Hematopoietic multipotent progenitor cell (in vitro differentiated cells): ENCODE data around the gene MRPS5. TPM values are rescaled to one million over a fixed set of nuclear protein-coding genes. Genes with fewer than 3 reads are reported as not detected.

ENCODE experiments used
- DNase-seq, 3 donors: peaks; one replicate each; pipeline ENCODE4 v3.0.0-alpha.2; 2011 to 2015; ENCODE audit warnings: low read depth in 2 of 3, low spot score in 2 of 3
- total RNA-seq: library from RNA; depleted of rRNA; stranded (reverse); fragments of >200 nt; gene quantifications from one replicate; pipeline ENCODE4 v1.2.3, GENCODE V29; 2012

MRPS5 gene
- total RNA-seq, 1 donor, result 27.7 TPM

DNA sequence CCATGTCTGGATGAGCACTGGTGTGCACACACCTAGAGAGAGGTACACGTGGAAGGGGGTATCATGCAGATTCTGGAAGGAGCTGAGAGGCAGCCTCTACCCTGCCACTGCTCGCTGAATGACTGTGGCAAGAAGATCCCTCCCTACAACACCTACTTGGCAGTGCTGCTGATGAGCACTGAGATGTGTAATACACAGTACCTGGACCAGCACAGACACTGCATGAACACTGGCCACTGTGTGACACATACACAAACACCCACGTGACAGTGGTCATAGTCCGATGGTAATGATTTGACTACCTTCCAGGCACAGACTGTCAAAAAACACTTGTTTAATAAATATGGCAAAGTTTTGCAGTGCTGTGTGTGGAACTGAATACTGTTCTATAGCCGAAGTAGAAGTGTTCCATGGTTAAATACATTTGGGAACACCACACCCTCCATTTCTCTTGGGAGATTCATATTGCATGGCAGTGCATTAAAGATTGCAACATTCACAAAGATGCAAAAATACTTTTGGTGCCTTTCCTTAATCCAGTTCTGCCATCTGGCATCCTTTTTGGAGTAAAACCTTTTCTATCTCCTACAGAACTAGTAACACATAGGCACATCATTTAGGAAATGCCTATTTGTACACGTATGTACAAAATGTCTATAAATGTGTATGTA is 29.6 kb downstream of the MRPS5 start:
- no peak for DNase-seq

DNA sequence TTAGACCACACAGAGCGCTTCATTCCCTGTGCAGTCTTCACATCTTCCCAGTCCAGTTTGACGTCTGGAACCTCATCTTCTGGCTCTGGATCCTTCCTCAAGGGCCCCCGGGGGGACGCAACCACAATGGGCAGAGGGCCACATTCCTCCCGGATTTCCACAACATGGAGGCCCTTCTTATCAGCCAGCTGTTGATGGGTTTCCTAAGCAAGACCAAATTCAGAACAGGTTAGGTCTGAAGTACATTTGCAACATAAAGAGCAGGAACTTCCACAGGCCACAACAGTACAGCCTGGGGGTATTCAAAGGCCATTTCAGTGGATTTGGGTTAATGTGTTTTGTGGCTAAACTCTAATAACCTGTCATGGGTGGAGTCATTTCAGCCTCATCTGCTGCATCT is 34.2 kb downstream of the MRPS5 start:
- no peak for DNase-seq

DNA sequence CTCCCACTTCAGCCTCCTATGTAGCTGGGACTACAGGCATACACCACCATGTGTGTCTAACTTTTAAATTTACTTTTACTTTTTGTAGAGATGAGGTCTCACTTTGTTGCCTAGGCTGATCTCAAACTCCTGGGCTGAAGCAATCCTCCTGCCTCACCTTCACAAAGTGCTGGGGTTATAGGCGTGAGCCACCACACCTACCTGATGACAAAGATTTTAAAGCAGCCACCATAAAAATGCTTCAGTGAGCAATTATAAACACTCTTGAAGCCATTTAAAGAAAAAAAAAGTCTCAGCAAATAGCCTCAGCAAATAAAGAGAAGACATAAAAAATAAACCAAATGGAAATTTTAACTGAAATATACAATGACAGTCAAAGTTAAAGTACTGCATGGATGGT is 35.6 kb downstream of the MRPS5 start:
- no peak for DNase-seq

DNA sequence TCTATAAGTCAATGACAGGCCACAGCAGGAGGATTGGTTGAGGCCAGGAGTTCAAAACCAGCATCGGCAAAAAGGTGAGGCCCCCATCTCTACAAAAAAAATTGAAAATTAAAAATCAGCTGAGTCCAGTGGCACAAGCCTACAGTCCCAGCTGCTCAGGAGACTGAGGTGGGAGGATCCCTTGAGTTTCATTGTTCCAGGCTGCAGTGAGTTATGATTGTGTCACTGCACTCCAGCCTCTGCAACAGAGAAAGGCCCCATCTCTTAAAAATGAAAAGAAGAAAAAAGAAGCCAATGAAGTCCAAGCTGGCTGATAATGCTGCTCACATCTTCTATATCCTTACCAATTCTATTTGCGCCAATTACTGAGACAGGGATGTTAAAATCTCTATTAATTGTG is 39.1 kb downstream of the MRPS5 start:
- DNase-seq, result no peak

DNA sequence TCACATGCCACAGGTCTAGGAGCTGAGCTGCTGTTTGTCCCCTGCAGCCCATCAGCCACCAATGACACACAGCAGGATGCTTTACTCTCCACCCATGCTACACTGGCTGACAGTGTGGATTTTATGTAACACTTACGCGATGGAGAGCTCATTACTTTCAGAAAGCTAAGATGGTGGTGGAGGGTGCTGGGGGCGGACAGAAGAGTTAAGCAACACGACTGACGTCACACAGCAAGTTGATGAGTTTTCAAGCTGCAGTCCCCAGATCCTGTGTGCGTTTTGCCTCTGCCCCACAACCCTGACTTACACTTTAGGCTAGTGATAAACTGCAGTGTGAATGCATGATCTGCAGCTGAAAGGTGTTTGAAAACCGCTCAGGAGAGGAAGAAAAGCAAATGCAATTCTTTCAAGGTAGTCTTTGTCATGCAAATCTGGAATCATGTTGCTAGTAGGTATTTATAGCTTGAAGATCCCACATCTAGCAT is 42.4 kb downstream of the MRPS5 start:
- no peak for DNase-seq

DNA sequence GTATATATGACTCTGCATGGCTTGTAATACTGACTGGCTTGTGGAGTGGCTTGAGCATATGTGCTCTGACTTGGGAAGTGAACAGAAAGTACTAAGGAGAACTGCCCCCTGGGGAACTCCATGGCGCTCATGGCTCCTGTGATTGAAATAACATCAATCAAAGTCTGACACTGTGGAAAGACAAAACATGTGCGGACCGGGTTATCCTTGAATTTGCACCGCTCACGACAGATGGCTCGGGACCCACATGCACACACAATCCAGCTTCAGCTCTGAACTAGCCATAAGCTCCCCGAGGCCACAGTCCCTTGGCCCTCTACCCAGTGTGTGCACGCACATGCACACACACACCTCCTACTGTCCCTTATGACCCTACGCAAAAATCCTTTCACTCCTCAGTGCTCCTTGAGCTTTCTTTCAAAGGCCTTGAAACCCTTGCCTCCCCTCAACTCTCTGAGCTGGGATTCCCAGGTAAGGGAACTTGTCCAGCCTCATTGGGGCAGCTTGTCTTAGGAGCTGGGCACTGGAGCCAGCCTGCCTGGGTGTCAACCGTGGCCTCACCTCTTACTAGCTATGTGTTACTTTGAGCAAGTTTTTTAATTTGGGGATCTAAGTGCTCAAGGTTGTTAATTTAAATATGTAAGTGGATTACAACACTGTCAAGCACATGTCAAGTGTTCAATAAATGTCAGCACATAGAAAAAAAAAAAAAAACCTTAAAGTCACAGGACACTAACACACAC is 43.6 kb downstream of the MRPS5 start:
- no peak for DNase-seq

DNA sequence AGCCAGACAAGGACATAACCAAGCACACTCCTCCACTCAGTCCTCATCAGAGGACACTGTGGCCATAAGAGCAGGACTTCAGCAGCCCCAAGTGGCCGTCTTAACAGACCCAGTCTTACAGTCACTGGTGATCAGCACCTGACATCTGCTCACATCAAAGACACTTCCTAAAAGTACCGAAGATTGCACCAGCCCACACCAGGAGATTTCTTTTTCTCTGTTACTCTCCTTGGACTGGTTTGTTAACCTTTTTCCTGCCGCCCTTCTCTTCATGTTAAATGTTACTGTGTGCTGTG is 44.1 kb downstream of the MRPS5 start:
- DNase-seq, result peak in 1 of 3 donors; percentile 12

DNA sequence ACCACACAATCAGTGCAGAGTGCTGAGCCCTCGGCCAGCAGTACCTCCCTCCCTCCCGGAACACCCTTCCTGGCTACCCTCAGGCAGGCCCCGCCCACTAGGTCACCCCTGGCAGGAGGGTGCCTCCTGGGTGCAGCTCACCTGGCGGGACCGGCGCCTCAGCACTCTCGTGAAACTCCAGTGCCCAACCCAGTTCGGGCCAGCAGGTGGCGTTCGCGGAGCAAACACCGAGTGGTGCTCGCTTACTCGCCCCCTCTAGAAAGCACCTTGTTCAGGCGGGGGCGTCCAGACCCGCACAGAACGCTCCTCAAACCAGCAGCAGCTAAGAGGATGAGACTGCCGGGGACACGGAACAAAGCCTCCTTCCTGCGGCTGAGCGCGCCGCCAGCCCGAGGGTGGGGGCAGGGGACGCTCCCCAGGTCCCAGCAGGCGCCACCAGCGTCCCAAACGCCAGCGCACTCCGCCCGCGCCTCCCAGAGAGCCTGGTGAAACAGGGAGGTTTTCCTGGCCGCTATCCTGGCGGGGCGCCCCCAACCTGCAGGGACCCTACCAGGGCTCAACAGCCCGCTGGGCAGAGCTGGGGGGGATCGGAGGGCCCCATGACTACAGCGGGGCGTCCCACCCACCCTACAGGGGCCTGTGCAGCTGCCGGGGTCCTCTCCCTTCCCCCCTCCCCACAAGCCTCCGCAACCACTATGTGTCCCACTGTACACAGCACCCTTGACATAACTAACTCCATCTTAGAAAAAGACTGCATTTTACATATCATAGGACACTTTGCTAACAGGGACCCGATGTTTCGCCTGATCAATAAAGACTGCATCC is 44.7 kb downstream of the MRPS5 start:
- peak; percentile 65 to 75 (median 74) for DNase-seq

DNA sequence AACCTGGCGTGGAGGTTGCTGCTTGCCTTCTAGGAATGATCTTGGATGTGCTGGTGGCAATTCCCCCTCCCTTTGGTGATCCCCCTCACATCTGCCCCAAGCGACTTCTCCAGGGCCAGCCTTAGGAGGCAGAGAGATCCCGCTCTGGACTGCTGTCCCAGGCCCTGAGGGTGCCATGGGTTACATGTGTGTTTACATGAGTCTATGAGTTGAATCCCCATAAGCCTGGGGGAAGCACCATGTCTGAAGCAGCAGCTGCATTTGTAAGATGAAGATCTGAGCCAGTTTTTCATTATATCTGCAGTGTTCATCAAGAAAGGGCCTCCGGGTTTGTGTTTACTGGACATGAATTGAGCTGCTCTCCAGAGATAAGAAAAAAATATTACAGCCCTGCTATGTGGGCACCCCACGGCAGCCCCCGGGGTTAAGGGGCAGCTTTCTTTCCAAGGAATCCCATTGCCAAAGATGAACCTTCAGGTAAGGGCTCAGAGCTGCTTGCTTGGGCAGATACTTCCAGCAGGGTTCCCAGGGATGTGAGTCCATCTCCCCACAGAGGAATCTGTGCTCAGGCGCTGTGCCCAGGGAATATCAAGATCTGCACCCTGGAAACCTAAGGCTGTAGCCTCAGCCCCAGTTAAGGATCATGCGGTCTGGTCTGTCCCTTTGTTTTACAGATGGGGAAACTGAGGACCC is 46.0 kb downstream of the MRPS5 start:
- DNase-seq, result peak in 1 of 3 donors; percentile 32

DNA sequence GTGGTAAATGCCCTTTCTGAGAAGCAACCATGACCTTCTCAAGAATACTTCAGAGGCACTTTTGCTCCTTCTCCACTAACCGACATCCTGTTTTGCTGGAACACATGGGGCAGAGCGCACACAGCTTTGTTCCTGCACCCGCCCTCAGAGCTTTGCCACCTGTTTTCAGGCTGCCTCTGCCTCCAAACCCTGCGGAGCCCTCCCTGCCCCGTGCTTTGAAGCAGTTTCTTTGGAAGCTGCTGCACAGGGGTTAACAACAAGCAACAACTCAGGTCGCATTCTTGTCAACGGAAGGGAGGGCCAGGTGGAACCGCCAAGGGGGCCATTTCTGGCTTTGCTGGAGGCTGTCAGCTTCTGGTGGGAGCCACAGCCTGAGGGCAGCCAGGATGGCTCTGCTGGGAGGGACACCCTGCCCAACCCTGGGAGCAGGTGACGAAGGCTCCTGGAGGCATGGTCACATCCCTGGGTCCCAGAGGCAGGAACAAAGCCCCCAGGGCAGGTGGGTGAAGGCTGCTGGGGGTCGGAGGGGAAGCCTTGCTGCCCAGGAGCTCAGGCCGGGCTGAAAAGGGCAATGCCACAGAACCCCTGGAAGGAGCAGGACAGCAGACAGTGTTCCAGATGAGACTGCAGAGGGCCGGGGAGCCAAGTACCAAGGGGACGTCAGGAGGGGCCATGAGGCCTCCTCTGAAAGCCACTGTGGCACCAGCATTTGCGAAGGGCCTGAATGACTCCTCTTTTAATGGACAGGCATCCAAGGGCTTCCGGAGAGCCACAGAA is 46.8 kb downstream of the MRPS5 start:
- peak in 1 of 3 donors; percentile 72 for DNase-seq

DNA sequence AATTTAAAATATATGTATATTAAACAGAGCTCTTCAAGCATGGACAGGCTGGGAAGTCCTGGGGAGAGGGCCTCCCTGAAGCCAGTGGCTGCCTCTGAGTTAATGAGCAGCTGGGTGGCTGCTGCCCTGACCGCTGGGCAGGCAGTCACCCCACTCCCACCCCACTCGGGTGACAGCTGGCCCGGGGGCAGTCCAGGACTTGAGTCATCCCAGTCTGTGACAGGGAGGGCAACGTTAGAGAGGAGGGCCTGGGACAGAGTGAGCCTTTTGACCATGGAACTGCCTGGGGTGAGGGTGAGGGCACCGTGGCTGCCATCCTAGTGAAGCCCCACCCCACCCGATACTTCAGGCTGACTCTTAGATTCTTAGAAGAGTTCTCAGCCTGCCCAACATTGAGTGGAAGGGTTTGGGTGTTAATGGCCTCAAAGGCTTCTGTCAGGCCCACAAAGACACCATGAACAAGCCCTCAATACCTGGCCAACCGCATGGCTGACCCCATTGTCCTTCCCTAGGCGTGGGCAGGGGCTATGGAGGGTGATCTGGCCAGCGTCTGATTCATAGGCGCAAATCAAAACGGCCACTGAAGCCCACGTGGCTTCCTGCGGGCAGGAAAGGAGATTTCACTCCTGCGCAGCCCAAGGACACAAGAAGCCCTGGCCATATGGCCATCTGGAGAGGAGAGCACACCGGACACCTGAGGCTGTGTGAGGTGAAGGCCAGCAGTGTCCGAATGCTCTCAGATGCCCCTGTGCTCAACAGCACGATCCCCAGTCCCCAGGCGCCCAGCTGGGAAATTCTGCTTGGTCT is 47.5 kb downstream of the MRPS5 start:
- no peak for DNase-seq

DNA sequence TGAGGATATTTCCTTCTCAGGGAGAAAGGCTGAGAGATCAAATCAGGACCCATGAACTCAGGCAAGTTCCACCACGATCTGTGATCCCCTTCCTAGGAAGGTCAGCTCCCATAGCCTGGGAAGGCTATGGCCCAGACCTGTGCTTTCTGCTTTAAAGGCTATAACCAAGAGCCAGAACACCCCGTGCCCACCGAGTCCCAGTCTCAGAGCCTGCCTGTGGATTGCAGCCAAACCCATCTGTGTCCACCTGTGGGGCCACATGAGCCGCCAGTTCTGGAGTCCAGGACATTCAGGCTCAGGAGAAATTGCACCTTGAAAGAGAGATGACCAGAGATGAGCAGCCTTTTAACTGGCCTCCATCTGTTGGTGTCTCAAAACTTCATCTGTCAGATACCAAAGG is 49.2 kb downstream of the MRPS5 start:
- DNase-seq, result no peak

DNA sequence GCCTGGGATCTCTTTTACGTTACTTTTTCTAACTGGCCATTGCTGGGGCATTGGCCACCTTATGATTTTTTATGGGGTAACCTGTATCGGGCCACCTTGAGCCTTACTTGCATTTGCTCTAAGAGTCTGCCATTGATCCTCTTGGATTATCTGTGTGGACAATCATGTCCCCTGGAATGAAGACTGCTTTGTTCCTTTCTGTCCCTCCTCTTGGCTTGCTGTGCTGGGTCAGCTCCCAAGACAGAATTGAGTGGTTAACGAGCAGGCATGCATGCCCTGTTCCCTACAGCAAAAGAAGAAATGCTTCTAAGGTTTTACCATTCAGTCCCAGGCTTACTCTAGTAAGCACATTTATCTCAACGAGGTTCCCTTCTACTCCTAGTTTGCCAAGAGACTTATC is 49.8 kb downstream of the MRPS5 start:
- DNase-seq, result no peak

DNA sequence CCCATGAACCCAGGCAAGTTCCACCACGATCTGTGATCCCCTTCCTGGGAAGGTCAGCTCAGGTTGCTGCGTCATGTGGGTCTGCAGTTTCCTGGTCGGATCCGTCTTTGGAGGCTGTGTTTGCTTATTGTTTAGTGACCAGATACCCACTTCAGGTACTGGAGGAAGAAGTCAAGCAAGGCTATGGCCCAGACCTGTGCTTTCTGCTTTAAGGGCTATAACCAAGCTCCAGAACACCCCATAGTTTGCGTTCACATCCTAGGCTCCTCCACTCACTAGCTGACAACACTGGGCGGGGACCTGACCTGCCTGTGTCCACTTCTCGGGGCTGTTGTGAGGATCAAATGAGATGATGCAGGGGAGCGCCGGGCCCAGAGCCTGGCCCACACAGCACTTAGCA is 52.1 kb downstream of the MRPS5 start:
- DNase-seq, result no peak

DNA sequence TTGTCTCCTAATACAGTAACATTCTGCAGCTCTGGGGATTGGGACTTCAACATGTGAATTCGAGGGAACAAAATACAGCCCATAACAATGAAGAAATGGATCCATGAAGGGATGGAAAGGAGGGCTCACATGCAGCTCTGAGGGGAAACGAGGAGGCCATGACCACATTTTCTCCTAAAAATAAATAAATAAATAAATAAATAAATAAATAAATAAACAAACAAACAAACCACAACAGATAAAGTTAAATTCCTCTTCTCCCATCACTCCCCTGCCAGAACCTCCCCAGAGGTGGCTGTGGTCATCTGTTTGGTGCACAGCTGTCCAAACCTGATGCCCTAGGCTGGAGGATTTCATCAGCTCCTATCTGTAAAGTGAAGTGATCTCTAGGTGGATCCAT is 53.4 kb downstream of the MRPS5 start:
- DNase-seq, result no peak

DNA sequence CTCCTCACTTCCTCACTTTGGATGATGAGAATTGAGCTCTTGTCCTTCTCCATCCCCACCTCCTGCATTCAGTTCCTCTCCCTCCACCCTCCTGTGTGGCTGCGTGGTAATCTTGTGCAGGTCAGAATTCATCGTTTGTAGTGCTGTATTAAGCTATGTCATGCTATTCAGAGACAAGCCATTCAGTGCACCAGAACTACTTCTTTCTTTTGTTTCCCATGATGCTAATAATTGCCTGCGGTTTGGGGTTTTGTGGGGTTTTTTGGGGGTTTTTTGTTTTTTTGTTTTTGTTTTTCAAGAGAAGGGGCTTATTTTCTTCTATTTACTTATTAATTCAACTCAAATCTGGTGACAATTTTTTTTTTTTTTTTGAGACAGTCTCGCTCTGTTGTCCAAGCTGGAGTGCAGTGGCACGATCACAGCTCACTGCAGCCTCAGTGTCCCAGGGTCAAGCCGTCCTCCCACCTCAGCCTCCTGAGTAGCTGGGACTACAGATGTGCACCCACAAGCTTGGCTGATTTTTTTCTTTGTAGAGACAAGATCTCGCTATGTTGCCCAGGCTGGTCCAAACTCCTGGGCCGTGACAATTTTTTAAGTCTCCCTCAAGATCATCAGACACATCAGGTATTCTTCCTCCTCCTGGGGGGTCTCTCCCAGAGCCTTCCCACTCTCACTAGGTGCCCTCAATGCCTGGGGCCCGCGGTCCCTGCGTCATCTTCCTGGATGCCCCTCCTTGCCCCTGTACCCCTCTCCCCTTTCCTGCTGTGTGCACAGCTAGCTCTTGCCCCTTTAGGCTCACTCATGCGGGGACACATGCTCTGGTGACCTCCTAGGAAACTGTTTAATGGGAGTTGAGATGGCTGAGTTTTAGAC is 58.3 kb downstream of the MRPS5 start:
- DNase-seq, result no peak

DNA sequence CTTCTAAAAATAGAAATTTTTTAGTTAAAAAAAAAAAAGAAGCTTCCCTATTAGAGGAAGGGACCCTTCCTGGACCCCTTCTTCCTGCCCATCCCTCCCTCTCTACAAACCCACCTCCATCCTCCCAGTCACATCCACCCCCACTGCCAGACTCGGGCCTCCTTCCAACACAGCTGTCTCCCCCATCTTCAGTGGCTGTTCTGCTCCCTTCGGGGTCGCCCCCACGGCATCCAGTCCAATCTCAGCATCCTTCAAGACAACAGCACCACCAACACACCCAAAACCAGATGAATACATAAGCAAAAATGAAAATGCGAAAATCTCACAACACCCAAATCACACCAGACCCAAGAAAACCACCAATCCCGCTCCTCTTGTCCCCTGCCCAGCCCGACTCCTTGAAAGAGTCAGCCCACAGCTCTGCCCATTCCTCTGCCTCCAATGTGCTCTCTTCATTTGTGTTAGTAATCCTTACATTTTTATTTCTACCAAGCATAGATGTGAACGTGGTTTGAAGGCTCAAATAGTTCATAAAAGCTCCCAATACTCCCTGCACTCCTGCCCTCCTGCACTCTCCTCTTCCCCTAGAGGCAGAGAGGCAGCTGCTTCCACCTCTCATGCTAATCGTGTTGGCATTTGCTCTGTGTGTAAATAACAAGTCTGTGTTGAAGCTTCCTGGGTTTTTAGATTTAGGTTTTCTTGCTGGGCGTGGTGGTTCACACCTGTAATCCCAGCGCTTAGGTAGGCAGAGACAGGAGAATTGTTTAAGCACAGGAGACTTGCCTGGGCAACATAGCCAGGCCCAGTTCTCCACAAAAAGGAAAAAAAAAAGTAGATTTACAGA is 59.1 kb downstream of the MRPS5 start:
- no peak for DNase-seq
